Type B pancreatic cell (in vitro differentiated cells): ENCODE measurements around the gene LIMA1. TPM values are rescaled to one million over a fixed set of nuclear protein-coding genes. Genes with fewer than 3 reads are reported as not detected.
A peak's percentile ranks its signal among the peaks of the same experiment; 100 is the strongest.

Source experiments
- DNase-seq: peaks from one replicate; pipeline ENCODE4 v3.0.0; 2021; ENCODE audit warnings: mixed read lengths; ENCODE audit not compliant: unreplicated experiment; ENCODE audit errors: extremely low spot score
- H3K27ac Mint-ChIP-seq: 2 replicates; pipeline ENCODE4 v1.8.0; 2021; ENCODE audit warnings: mild to moderate bottlenecking, mixed read lengths
- H3K27me3 Mint-ChIP-seq: 2 replicates; pipeline ENCODE4 v1.8.0; 2021; ENCODE audit warnings: mixed read lengths
- H3K36me3 Mint-ChIP-seq: 2 replicates; pipeline ENCODE4 v1.8.0; 2021; ENCODE audit warnings: mixed read lengths
- H3K4me1 Mint-ChIP-seq: one replicate; pipeline ENCODE4 v1.8.0; 2021; ENCODE audit warnings: mixed read lengths; ENCODE audit not compliant: unreplicated experiment
- H3K4me3 Mint-ChIP-seq: 2 replicates; pipeline ENCODE4 v1.8.0; 2021; ENCODE audit warnings: mild to moderate bottlenecking, mixed read lengths
- H3K9me3 Mint-ChIP-seq: 2 replicates; pipeline ENCODE4 v1.8.0; 2021; ENCODE audit warnings: mixed read lengths
- total RNA-seq: library from RNA; stranded (reverse); gene quantifications from 2 replicates; pipeline ENCODE4 v1.2.1, GENCODE V29; 2021; ENCODE audit warnings: low replicate concordance
- TF ChIP-seq, protein P1 (sequence below): fragments of 200-600 bp; sonication (generic); conservative IDR thresholded peaks from 2 replicates; pipeline ENCODE4 v1.5.0; 2021; ENCODE audit warnings: antibody characterized with exemption, mild to moderate bottlenecking

The LIMA1 gene
- total RNA-seq, 1 donor from 2014 or later, result 54.4 TPM

DNA sequence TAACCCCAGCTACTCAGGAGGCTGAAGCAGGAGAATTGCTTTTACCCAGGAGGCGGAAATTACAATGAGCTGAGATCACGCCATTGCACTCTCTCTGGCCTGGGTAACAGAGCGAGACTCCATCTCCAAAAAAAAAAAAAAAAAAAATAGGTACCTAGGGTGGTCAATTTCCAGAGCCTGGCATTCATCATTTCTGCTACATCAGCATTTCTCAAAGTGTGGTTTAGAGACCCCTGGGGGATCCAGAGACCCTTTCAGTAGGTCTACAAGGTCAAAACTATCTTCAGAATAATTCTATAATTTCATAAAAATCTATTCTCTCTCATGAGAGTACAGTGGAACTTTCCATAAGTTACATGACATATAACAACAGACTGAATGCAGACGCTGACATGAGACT lies 136.0 kb downstream of the LIMA1 start:
- Mint-ChIP-seq H3K36me3 (no peaks in the 10 kb centered on the region), H3K9me3 (no peaks in the 10 kb centered on the region), H3K27me3 (no peaks in the 10 kb centered on the region), H3K4me3 (no peak overlapping the region), H3K27ac (no peak overlapping the region), H3K4me1 (peaks cover 3% of the 10 kb centered on the region)
- DNase-seq, result no peak
- TF ChIP-seq, protein P1, sequence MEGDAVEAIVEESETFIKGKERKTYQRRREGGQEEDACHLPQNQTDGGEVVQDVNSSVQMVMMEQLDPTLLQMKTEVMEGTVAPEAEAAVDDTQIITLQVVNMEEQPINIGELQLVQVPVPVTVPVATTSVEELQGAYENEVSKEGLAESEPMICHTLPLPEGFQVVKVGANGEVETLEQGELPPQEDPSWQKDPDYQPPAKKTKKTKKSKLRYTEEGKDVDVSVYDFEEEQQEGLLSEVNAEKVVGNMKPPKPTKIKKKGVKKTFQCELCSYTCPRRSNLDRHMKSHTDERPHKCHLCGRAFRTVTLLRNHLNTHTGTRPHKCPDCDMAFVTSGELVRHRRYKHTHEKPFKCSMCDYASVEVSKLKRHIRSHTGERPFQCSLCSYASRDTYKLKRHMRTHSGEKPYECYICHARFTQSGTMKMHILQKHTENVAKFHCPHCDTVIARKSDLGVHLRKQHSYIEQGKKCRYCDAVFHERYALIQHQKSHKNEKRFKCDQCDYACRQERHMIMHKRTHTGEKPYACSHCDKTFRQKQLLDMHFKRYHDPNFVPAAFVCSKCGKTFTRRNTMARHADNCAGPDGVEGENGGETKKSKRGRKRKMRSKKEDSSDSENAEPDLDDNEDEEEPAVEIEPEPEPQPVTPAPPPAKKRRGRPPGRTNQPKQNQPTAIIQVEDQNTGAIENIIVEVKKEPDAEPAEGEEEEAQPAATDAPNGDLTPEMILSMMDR, result no peak

DNA sequence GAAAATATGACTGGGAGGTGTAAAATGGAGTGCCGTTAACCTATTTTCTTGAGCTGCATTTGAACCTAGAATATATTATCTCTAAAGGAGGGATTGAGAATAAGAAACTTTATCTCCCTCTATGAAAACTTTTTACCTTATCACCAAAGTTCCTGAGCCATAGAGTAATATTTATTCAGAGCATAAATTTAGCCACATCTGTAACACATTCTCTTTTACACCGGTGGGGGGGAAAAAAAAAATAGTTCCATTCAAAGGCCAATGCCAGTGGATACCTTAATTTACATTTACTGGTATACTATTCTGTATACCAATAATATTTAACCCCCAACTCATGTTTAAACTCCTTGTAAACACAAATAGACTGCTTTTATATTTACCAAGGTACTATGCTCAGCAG lies 137.9 kb downstream of the LIMA1 start:
- no peaks in the 10 kb centered on the region for H3K9me3 Mint-ChIP-seq
- no peak for DNase-seq
- no peaks in the 10 kb centered on the region for H3K4me1 Mint-ChIP-seq
- TF ChIP-seq, protein P1, result no peak
- peaks cover 12% of the 10 kb centered on the region for H3K36me3 Mint-ChIP-seq
- H3K27ac Mint-ChIP-seq, result no peak overlapping the region
- no peak overlapping the region for H3K4me3 Mint-ChIP-seq
- H3K27me3 Mint-ChIP-seq, result no peaks in the 10 kb centered on the region

DNA sequence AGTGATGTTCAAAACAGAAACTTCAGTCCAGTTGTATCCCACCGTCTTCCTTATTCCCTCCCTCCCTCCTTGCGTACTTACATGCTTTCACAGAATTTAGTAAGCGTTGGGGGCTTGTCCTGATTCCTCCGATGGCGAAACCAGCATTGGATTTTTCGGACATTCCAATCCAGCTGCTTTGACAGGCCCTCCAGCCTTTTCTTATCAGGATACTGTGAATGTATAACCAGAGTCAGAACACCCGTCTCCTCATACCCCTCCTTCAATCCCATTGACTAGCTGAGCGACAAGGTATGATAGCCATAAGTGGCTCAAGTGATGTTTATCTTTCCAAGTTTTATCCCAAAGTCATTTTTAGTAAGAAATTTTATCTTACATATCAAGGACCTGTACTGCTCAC lies 140.3 kb downstream of the LIMA1 start:
- Mint-ChIP-seq H3K36me3 (peaks cover 16% of the 10 kb centered on the region), H3K4me1 (no peaks in the 10 kb centered on the region), H3K9me3 (no peaks in the 10 kb centered on the region), H3K4me3 (no peak overlapping the region), H3K27me3 (no peaks in the 10 kb centered on the region), H3K27ac (no peak overlapping the region)
- TF ChIP-seq, protein P1, result no peak
- DNase-seq, result no peak

DNA sequence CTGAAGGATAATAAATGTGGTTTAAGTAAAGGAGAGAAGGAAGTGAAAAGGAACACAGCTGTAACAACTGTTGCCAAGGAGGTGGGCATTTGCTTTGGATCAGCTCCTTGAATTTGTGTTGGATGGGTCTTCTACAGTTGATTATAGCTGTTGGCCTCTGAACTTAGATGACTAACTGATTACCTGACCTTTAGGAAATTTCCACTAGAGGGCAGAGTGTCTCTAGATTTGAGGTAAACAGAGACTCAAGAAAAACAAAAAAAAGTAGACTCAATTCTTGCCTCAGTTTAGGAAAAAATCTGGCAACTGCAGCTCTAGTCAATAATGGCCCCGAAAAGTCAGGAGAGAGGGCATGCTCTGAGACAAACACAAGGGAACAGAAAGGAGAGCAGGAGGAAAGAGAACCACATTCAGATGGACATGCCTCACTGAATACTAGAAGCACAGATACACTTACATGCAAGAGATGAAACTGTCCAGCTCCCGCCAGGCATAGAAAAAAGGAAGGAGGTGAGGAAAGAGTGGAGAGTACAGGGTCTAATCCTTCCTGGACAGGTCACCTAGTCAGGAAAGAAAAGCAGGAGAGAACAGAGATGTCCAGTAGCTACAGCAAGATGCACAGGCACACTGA lies 150.7 kb downstream of the LIMA1 start:
- Mint-ChIP-seq H3K9me3 (no peaks in the 10 kb centered on the region), H3K4me1 (peaks cover 4% of the 10 kb centered on the region), H3K27me3 (no peaks in the 10 kb centered on the region), H3K27ac (no peak overlapping the region), H3K36me3 (peaks cover 14% of the 10 kb centered on the region), H3K4me3 (no peak overlapping the region)
- TF ChIP-seq, protein P1, result peak; percentile 82
- DNase-seq, result no peak

DNA sequence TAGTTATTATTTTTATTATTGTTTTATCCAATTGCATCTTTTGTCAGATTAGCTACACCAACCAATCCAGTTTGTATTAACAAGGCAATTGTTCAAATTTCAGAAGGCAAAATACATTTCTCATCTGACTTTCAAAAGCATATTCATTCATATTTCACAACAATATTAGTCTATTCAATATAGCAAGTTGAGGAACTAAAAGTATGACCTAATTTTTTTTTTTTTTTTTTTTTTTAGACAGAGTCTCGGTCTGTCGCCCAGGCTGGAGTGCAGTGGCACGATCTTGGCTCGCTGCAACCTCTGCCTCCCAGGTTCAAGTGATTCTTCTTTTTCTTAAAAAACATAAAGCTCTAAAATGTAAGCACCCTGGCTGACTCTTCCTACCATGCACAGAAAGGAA lies 154.0 kb downstream of the LIMA1 start:
- Mint-ChIP-seq H3K4me1 (peaks cover 7% of the 10 kb centered on the region), H3K27ac (no peak overlapping the region), H3K36me3 (peaks cover 19% of the 10 kb centered on the region), H3K9me3 (no peaks in the 10 kb centered on the region), H3K27me3 (no peaks in the 10 kb centered on the region), H3K4me3 (no peak overlapping the region)
- TF ChIP-seq, protein P1, result no peak
- no peak for DNase-seq

DNA sequence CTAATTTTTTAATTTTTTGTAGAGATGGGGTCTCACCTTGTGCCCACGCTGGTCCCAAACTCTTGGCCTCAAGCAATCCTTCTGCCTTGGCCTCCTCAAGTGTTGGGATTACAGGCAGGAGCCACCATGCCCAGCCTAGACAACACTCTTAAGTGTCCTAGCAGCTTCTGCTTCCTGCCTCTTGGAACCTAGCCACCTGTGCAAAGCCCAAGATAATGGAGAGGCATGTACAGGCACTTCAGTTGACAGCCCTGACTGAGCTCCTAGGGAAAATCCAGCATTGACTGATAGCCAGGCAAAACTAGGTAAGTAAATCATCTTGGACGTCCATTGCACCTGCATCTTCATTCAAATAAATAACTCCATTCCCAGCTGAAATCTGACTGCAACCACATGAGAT lies 155.8 kb downstream of the LIMA1 start:
- TF ChIP-seq, protein P1, result no peak
- DNase-seq, result no peak
- H3K27me3 Mint-ChIP-seq, result no peaks in the 10 kb centered on the region
- H3K4me1 Mint-ChIP-seq, result peaks cover 5% of the 10 kb centered on the region
- no peak overlapping the region for H3K27ac Mint-ChIP-seq
- no peak overlapping the region for H3K4me3 Mint-ChIP-seq
- peaks cover 22% of the 10 kb centered on the region for H3K36me3 Mint-ChIP-seq
- no peaks in the 10 kb centered on the region for H3K9me3 Mint-ChIP-seq
